Thyroid gland (tissue), 4 donors: ENCODE data around the gene ZGPAT. TPM values are rescaled to one million over a fixed set of nuclear protein-coding genes. Genes with fewer than 3 reads are reported as not detected.

ENCODE experiments used
- DNase-seq, 2 donors: peaks; one replicate each; pipeline ENCODE4 v3.0.0-alpha.2; 2019
- H3K27ac ChIP-seq, 3 donors: fragments of 200-600 bp; sonication (generic); 1 replicate in 2 of 3; 2 replicates in 1 of 3; pipeline ENCODE4 v1.5.1; 2016 to 2019; ENCODE audit warnings: mild to moderate bottlenecking in 1 of 3, moderate library complexity in 1 of 3
- H3K27me3 ChIP-seq: fragments of 200-600 bp; sonication (generic); one replicate; pipeline ENCODE4 v1.5.1; 2019
- H3K36me3 ChIP-seq, 2 donors: fragments of 200-600 bp; sonication (generic); one replicate each; pipeline ENCODE4 v1.5.1; 2016 to 2019
- H3K4me1 ChIP-seq, 2 donors: fragments of 200-600 bp; sonication (generic); one replicate each; pipeline ENCODE4 v1.5.1; 2017 to 2019
- H3K4me3 ChIP-seq, 3 donors: fragments of 200-600 bp; sonication (generic); replicated peaks in 1 of 3; 1 replicate in 2 of 3; 2 replicates in 1 of 3; pipeline ENCODE4 v1.5.1; 2016; ENCODE audit warnings: mild to moderate bottlenecking in 1 of 3
- H3K9me3 ChIP-seq: fragments of 200-600 bp; sonication (generic); one replicate; pipeline ENCODE4 v1.5.1; 2017
- POLR2A ChIP-seq, 2 donors: fragments of 450-650 bp; IDR thresholded peaks; one replicate each; pipeline ENCODE4 v1.6.1; 2017; ENCODE audit warnings: antibody characterized with exemption in 2 of 2, mild to moderate bottlenecking in 2 of 2, moderate library complexity in 1 of 2
- WGBS, 2 donors: methylation state at CpG; one replicate each; pipeline ENCODE4 v1.1.5; 2017; 5-methylcytosine and 5-hydroxymethylcytosine counted together
- intact Hi-C: fragments of 100-400 bp; cut with DNase I; formaldehyde crosslinking; loops from one replicate; pipeline ENCODE4 v1.15.1; 2023
- total RNA-seq, 4 donors: library from RNA; depleted of rRNA; stranded (reverse); fragments of >200 nt; gene quantifications; one replicate each; pipeline ENCODE4 v1.2.3, GENCODE V29; 2016
- TF ChIP-seq, protein P1 (sequence below), 6 experiments: fragments of 200-600 bp in 3 of 6; fragments of 450-650 bp in 3 of 6; sonication (generic) in 3 of 6; IDR thresholded peaks; one replicate each; pipeline ENCODE4 v1.5.1; 2016 to 2019; ENCODE audit warnings: antibody characterized with exemption in 6 of 6, mild to moderate bottlenecking in 2 of 6, inconsistent platforms in 1 of 6, moderate library complexity in 1 of 6

The ZGPAT gene
- total RNA-seq, 4 donors from 2014 or later: 27.7 to 36.3 (median 30.0) TPM

- Histone ChIP-seq H3K36me3 (peaks cover 8 to 9% of the 10 kb centered on the region in 2 donors), H3K9me3 (no peaks in the 10 kb centered on the region), H3K27ac (no peak overlapping the region), H3K4me3 (no peak overlapping the region), H3K4me1 (peaks cover 11 to 13% of the 10 kb centered on the region in 2 donors), H3K27me3 (no peaks in the 10 kb centered on the region)
- WGBS, 2 donors: 93 to 95% methylated on average over 11 to 15 of the region's 21 CpGs
- TF ChIP-seq, protein P1, sequence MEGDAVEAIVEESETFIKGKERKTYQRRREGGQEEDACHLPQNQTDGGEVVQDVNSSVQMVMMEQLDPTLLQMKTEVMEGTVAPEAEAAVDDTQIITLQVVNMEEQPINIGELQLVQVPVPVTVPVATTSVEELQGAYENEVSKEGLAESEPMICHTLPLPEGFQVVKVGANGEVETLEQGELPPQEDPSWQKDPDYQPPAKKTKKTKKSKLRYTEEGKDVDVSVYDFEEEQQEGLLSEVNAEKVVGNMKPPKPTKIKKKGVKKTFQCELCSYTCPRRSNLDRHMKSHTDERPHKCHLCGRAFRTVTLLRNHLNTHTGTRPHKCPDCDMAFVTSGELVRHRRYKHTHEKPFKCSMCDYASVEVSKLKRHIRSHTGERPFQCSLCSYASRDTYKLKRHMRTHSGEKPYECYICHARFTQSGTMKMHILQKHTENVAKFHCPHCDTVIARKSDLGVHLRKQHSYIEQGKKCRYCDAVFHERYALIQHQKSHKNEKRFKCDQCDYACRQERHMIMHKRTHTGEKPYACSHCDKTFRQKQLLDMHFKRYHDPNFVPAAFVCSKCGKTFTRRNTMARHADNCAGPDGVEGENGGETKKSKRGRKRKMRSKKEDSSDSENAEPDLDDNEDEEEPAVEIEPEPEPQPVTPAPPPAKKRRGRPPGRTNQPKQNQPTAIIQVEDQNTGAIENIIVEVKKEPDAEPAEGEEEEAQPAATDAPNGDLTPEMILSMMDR (IDR thresholded peaks at IDR 0.05): no peak
- TF ChIP-seq POLR2A (IDR thresholded peaks at IDR 0.05): no peak
- DNase-seq: no peak
- intact Hi-C loops: no loop called here
These were observed 13.9 kb upstream of the ZGPAT start for GRCh38 chr20:63693733-63694583.

DNA sequence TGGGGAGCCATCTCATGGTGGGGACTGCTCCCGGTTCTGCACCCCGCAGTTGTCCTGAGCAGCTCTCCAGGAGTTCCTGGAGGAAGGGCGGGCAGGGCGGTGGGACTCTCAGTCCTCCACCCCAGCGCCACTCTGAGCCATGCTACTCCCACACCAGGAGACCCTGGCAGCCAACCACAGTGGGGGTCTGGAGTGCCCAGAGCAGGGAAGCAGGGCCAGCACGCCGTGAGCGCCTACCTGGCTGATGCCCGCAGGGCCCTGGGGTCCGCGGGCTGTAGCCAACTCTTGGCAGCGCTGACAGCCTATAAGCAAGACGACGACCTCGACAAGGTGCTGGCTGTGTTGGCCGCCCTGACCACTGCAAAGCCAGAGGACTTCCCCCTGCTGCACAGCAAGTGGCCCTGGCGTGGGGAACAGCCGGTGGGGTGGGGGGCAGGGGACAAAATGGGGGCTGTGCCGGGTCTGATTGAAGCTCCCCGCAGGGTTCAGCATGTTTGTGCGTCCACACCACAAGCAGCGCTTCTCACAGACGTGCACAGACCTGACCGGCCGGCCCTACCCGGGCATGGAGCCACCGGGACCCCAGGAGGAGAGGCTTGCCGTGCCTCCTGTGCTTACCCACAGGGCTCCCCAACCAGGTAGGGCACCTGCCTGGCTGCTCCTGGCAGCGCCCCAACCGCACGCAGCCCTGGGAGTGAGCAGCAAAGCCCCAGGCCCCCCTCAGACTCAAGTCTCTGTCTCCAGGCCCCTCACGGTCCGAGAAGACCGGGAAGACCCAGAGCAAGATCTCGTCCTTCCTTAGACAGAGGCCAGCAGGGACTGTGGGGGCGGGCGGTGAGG is 13.0 kb upstream of the ZGPAT start:
- 93 to 97% methylated on average over 11 to 13 of the region's 37 CpGs for WGBS, 2 donors
- Histone ChIP-seq H3K4me3 (no peak overlapping the region), H3K27ac (no peak overlapping the region), H3K27me3 (no peaks in the 10 kb centered on the region), H3K36me3 (peaks cover 8 to 9% of the 10 kb centered on the region in 2 donors), H3K4me1 (peaks cover 11 to 21% of the 10 kb centered on the region in 2 donors), H3K9me3 (no peaks in the 10 kb centered on the region)
- DNase-seq: no peak
- intact Hi-C loops: no loop called here
- TF ChIP-seq, protein P1 (IDR thresholded peaks at IDR 0.05): no peak
- TF ChIP-seq POLR2A (IDR thresholded peaks at IDR 0.05): no peak

DNA sequence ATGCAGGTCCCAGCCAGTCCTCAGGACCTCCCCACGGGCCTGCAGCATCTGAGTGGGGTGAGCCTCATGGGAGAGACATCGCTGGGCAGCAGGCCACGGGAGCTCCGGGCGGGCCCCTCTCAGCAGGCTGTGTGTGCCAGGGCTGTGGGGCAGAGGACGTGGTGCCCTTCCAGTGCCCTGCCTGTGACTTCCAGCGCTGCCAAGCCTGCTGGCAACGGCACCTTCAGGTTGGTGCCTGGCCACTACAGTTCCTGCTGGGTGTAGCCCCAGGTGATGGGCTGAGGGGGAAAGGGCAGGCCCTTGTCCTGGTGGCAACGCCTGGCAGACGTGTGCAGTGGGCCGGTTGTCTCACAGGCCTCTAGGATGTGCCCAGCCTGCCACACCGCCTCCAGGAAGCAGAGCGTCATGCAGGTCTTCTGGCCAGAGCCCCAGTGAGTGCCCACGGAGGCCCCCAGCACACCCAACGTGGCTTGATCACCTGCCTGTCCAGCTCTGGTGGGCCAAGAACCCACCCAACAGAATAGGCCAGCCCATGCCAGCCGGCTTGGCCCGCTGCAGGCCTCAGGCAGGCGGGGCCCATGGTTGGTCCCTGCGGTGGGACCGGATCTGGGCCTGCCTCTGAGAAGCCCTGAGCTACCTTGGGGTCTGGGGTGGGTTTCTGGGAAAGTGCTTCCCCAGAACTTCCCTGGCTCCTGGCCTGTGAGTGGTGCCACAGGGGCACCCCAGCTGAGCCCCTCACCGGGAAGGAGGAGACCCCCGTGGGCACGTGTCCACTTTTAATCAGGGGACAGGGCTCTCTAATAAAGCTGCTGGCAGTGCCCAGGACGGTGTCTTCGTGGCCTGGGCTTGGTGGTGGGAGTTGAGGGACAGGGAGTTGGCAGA is 12.2 kb upstream of the ZGPAT start:
- Histone ChIP-seq H3K36me3 (peaks cover 8 to 9% of the 10 kb centered on the region in 2 donors), H3K27me3 (no peaks in the 10 kb centered on the region), H3K4me3 (no peak overlapping the region), H3K27ac (no peak overlapping the region), H3K9me3 (no peaks in the 10 kb centered on the region), H3K4me1 (peaks cover 11 to 22% of the 10 kb centered on the region in 2 donors)
- intact Hi-C loops: no loop called here
- DNase-seq: no peak
- TF ChIP-seq, protein P1 (IDR thresholded peaks at IDR 0.05): no peak
- no peak for TF ChIP-seq POLR2A (IDR thresholded peaks at IDR 0.05)
- WGBS, 2 donors: 70 to 82% methylated on average over 2 to 8 of the region's 25 CpGs

GRCh38 chr20:63696306-63696627 is 11.6 kb upstream of the ZGPAT start:
- 30% methylated on average over 2 of the region's 6 CpGs; no CpG with 5 or more reads in 1 of the 2 donors for WGBS, 2 donors
- Histone ChIP-seq H3K4me1 (peaks cover 11 to 22% of the 10 kb centered on the region in 2 donors), H3K4me3 (no peak overlapping the region), H3K36me3 (peaks cover 8 to 9% of the 10 kb centered on the region in 2 donors), H3K27ac (no peak overlapping the region), H3K9me3 (no peaks in the 10 kb centered on the region), H3K27me3 (no peaks in the 10 kb centered on the region)
- intact Hi-C loops: no loop called here
- no peak for TF ChIP-seq POLR2A (IDR thresholded peaks at IDR 0.05)
- TF ChIP-seq, protein P1 (IDR thresholded peaks at IDR 0.05): no peak
- no peak for DNase-seq
